NCI-H2196 treated with DMSO at 0.1 percent for 48 hours (cell line): ENCODE data around the gene FAM184A.
"Not testable (repeated sequence)": the region's sequence is repeated elsewhere in the genome, so short reads cannot be mapped to it uniquely, and the experiment has no call there.

Experiments
- DNase-seq: peaks from one replicate; lab custom pipeline; 2025; ENCODE audit not compliant: unreplicated experiment; lab: John Stamatoyannopoulos, UW

Gene FAM184A

GRCh38 chr6:119102901-119103300 is 24.4 kb upstream of the FAM184A start:
- DNase-seq = no peak

DNA sequence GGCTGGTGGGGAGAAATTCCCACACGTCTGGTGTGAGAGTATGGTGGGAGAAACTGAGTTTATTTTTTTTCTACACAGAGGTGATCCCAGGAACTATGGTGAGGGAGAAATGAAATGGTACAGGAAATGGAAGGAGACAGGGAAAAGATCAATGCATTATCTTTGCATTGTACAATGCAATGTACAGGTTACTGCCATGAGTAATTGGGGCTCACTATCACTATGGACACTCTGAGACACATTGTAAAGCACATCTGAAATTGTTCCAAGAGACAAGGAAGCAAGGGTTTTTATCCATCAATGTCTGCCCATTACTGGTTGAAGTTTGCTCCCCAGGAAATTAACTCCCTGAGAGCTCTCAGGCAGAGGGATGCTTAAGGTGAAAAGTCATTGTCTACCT is 21.7 kb upstream of the FAM184A start:
- no peak for DNase-seq

DNA sequence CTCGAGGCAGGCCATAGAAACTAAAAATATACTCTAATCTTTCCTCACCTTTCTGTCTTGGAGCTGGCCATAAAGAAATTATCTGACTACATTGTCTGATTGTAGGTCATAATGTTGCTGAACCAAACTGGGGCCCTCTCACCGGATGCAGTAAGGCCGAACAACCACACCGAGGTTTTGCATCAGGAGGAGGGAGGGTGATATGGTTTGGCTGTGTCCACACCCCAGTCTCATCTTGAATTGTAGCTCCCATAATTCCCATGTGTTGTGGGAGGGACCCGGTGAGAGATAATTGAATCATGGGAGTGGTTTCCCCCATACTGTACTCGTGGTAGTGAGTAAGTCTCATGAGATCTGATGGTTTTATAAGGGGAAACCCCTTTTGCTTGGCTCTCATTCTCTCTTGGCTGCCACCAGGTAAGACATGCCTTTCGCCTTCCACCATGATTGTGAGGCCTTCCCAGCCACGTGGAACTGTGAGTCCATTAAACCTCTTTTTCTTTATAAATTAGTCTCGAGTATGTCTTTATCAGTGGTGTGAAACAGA is 19.4 kb upstream of the FAM184A start:
- not testable (repeated sequence) for DNase-seq

- no peak for DNase-seq
Observed at GRCh38 chr6:119096721-119097565, 18.5 kb upstream of the FAM184A start.

DNA sequence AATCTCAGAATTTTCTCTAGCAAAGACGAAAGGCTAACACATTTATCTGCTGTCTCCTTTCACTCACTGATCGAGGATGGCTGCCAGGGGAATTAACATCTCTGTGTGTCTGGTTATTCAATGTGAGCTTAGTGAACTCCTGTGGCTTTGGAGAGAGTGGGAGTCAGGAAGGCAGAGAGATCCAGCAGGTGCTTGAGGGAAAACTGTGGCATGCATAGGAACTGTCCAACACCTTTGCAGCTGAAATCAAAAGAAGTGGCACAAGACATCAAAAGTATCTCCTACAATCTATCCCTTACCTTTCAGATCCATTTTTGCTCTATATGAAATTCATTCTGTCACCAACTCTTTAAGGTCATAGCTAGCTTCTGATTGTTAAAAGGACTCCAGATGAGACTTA is 11.8 kb upstream of the FAM184A start:
- DNase-seq = no peak

DNA sequence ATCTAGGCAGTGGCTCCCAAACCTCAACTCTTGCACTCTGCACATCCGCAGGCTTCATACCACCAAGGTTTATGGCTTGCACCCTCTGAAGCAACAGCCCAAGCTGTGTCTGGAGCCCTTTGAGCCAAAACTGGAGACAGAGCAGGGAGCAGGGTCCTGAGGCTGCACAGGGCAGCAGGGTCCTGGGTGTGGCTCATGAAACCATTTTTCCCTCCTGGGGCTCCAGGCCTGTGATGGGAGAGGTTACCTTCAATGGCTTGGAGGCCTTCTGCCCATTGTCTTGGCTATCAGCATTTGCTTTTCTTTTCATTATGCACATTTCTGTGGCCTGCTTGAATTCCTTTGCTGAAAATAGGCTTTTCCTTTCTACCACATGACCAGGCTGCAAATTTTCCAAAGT is 6.3 kb upstream of the FAM184A start:
- DNase-seq = no peak

GRCh38 chr6:119083007-119083406 is 4.5 kb upstream of the FAM184A start:
- no peak for DNase-seq

DNA sequence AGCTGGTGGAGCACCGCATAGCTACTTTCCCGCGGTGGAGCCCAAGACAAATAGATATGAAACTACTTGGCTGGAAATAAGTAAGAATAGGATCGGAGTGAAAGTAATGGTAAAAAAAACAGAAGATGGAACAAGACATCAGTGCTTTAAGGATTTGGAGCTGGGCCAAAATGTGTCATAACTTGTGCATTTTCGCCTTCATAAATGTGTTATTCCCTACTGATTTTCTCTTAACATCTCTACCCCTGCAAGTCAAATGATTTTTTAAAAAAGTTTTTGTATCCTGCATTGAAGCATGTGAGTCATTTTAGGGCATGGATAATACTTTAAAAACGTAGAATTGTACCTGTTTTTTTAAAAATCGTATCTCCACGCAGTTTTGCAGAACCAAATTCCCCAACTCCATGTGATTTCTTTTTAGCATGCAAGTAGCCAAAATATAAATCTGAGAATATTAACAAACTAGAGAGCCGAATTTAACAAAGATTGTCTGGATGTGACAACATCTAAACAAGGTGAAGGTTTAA is 882 bp upstream of the FAM184A start:
- DNase-seq = no peak

GRCh38 chr6:119077643-119078375 is 655 bp downstream of the FAM184A start:
- DNase-seq = no peak

DNA sequence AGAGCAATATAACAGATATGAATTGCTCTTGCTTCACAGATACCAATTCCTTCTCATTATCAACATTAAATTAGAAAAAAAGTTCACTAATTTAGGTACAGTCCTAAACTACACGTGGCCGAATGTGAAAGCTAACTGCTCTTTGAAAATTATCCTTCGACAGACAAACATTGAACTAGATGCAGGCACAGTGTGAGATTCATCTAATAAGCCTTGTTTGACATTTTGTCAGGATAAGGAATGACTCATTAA is 1.1 kb downstream of the FAM184A start:
- DNase-seq = no peak

- no peak for DNase-seq
Observed at GRCh38 chr6:119076576-119077390, 1.7 kb downstream of the FAM184A start.

DNA sequence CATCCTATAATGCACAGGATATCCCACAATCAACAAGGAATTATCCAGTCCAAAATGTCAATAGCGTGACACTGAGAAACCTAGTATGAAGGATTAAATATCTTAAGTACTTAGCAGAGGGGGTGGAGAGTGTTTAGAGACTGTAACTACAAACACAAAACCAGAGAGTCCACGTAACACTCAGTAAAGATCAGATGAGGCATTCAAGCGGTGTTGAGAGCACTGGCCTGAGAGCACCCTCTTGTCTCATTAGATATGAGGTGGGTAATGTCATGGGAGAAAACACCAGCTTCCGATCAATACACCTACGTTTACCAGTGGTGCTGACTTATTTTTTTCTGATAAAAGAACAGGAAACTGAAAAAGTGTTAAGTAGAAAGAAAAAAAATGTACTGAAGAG is 2.3 kb downstream of the FAM184A start:
- DNase-seq = no peak

GRCh38 chr6:119075200-119075981 is 3.1 kb downstream of the FAM184A start:
- DNase-seq = no peak

GRCh38 chr6:119073307-119074051 is 5.0 kb downstream of the FAM184A start:
- DNase-seq = no peak

DNA sequence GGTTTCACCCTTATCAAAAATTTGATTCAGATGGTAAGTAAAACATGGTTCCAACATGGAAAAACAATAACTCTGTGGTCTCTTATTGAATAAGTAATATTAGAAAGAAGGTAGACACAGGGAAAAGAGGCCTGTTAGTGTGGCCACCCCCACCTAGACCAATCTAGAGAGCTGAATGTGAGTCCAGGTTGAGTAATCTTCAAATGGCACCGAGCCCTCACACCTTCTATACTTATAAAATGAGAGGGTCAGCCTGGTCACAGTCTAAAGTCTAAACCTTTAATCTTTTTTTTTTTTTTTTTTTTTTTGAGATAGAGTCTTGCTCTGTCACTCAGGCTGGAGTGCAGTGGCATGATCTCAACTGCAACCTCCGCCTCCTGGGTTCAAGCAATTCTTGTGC is 6.9 kb downstream of the FAM184A start:
- no peak for DNase-seq

- no peak for DNase-seq
Observed at GRCh38 chr6:119067091-119067490, 11.4 kb downstream of the FAM184A start.

- no peak for DNase-seq
Observed at GRCh38 chr6:119066517-119066916, 11.9 kb downstream of the FAM184A start.

DNA sequence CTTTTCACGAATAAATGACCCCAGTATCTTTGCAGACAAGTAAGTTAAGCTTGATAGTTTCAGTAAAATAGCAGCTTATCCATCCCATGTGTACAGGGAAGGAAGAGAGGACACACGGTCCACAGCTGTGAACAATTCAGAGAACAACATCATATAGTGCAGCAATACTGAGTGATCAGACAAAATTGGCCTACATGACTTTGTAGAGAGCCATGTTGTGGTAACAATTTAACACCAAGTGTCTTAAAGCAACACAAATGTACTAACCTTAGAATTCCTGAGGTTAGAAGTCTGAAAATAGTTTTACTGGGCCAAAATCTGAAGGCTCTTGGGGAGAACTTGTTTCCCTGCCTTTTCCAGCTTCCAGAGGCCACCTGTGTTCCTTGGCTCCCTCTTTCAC is 12.5 kb downstream of the FAM184A start:
- DNase-seq = no peak

- DNase-seq = no peak
Observed at GRCh38 chr6:119065382-119065781, 13.1 kb downstream of the FAM184A start.

DNA sequence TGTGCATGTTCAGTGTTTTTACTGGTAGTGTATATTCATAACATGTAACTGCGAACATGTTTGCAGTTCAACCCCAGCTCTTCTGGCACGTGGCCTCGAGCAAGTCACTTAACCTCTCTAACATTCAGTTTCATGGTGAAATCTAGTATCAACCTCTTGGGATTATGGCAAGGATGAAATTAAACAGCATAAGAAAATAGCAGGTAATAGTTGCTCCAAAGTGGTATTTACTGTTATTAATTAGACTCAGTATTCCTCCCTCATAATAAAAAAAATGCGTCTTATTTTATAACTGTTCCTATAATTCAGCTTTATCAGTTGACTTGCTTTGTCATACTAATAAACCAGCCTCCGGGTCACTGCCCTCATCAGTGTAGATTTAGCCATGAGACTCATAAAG is 15.0 kb downstream of the FAM184A start:
- no peak for DNase-seq
